GM13976 (cell line): ENCODE data around the gene KRT80.

Experiments
- DNase-seq: peaks from one replicate; pipeline ENCODE4 v3.0.0; 2012; ENCODE audit warnings: low spot score
- CTCF ChIP-seq: IDR thresholded peaks from 2 replicates; pipeline ENCODE4 v1.5.1; 2012; ENCODE audit warnings: borderline replicate concordance, mild to moderate bottlenecking; ENCODE audit not compliant: insufficient read depth; ENCODE audit errors: extremely low read depth, missing control alignments, control extremely low read depth
- in situ Hi-C: fragments of 300-500 bp; cut with MboI; formaldehyde crosslinking; loops from one replicate; pipeline ENCODE4 v1.12.0; 2022; ENCODE audit warnings: low sequenced_read_pairs, mixed read lengths, inconsistent platforms; ENCODE audit not compliant: unreplicated experiment

Gene KRT80

DNA sequence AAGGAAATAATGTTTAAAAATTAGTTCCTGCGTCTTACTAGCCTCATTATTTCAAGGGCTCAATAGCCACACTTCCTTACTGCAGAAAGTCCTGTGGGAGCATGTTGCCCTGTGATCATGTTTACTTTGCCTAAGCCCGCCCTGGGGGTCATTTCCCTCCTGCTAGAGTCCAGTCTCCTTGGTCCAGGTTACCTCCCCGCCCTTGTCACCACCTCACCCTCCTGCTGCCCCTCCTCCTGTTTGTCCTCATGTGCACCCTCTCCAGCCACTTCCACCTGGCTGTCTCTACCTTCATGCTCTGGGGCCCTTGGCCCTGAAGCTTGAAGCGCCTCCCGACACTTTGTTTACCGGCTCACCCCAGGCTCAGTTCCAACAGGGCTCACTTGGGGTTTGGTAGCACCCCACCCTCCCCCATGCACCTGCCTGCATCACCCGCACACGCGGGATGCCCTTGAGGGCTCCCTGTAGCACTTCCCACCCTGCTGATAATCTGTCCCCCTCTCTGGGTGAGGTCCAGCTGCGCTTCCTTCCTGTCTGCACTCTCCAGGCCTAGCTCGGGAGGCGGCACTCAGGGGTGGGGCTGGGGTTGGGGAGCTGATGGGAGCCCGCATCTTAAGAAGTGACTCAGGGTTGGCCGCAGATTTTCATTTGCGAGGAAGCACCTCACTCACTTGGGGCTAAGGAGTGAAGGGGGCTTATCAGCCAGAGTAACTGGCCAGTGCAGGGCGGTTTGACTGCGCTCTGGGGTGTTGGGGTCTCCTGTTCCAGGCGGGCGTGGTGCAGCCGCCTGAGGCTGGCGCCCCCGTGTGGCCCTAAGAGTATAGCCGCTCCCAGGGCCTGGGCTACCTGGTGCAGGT, 72.2 kb downstream of the KRT80 start:
- in situ Hi-C loops, result loop anchor here (5.0 kb wide), 1 partner anchor 87 kb away; no protein-coding TSS in a partner anchor

More for the DNA sequence above, 72.2 kb downstream of the KRT80 start:
- DNase-seq, result peak; percentile 74
- peak; percentile 78 for TF ChIP-seq CTCF
